PFSK-1 (cell line): ENCODE measurements around the gene EXD2.

Source experiments
- FOXP2 ChIP-seq: optimal IDR thresholded peaks from 2 replicates; pipeline ENCODE3; 2011; ENCODE audit warnings: borderline replicate concordance, control low read depth, inconsistent platforms; ENCODE audit not compliant: insufficient read depth; ENCODE audit errors: extremely low read length, extremely low read depth
- POLR2AphosphoS5 ChIP-seq: IDR thresholded peaks from 2 replicates; pipeline ENCODE4 v1.6.1; 2012; ENCODE audit warnings: low read depth, mild to moderate bottlenecking, control low read depth, low read length, moderate library complexity
- SIN3A ChIP-seq: IDR thresholded peaks from 2 replicates; pipeline ENCODE4 v1.6.1; 2012; ENCODE audit warnings: mild to moderate bottlenecking, low read length, moderate library complexity, borderline replicate concordance; ENCODE audit not compliant: insufficient read depth
- TAF1 ChIP-seq: IDR thresholded peaks from 2 replicates; pipeline ENCODE4 v1.6.1; 2012; ENCODE audit warnings: low read length, control low read depth, borderline replicate concordance; ENCODE audit not compliant: insufficient read depth
- TF ChIP-seq, protein P1 (sequence below), 2 experiments: IDR thresholded peaks; 2 replicates each; pipeline versions ENCODE4 v1.6.1 to v1.8.0; 2011 to 2012; ENCODE audit warnings: low read depth in 2 of 2, low read length in 2 of 2, control low read depth in 1 of 2, inconsistent platforms in 1 of 2, mild to moderate bottlenecking in 1 of 2, moderate library complexity in 1 of 2; ENCODE audit not compliant: insufficient read depth in 1 of 2

Gene EXD2

DNA sequence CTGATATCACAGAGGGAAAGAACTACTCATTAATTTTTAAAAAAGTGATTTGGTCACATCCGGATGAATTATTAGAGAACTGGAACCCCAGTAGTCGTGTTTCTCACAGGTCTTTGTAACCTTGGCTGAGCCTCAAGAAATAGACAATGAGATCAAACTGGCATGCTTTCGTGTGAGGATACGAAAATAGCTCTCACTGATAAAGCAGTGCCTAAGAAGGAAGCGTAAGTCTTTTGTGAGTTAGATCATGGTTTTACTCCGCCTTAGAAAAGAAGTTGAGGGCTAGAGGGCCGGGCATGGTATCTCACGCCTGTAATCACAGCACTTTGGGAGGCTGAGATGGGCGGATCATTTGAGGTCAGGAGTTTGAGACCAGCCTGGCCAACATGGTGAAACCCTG is 34.9 kb downstream of the EXD2 start:
- TF ChIP-seq FOXP2 (no peak), SIN3A (no peak), POLR2AphosphoS5 (no peak), TAF1 (no peak)
- TF ChIP-seq, protein P1, sequence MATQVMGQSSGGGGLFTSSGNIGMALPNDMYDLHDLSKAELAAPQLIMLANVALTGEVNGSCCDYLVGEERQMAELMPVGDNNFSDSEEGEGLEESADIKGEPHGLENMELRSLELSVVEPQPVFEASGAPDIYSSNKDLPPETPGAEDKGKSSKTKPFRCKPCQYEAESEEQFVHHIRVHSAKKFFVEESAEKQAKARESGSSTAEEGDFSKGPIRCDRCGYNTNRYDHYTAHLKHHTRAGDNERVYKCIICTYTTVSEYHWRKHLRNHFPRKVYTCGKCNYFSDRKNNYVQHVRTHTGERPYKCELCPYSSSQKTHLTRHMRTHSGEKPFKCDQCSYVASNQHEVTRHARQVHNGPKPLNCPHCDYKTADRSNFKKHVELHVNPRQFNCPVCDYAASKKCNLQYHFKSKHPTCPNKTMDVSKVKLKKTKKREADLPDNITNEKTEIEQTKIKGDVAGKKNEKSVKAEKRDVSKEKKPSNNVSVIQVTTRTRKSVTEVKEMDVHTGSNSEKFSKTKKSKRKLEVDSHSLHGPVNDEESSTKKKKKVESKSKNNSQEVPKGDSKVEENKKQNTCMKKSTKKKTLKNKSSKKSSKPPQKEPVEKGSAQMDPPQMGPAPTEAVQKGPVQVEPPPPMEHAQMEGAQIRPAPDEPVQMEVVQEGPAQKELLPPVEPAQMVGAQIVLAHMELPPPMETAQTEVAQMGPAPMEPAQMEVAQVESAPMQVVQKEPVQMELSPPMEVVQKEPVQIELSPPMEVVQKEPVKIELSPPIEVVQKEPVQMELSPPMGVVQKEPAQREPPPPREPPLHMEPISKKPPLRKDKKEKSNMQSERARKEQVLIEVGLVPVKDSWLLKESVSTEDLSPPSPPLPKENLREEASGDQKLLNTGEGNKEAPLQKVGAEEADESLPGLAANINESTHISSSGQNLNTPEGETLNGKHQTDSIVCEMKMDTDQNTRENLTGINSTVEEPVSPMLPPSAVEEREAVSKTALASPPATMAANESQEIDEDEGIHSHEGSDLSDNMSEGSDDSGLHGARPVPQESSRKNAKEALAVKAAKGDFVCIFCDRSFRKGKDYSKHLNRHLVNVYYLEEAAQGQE (IDR thresholded peaks at IDR 0.05; ENCODE audit: insufficient read depth in 1 of 2, low read depth in 2 of 2, low read length in 2 of 2), result no peak

GRCh38 chr14:69226736-69227135 is 35.4 kb downstream of the EXD2 start:
- TF ChIP-seq, protein P1 (IDR thresholded peaks at IDR 0.05; ENCODE audit: insufficient read depth in 1 of 2, low read depth in 2 of 2, low read length in 2 of 2), result no peak
- no peak for TF ChIP-seq SIN3A
- TF ChIP-seq TAF1, result no peak
- TF ChIP-seq FOXP2, result no peak
- TF ChIP-seq POLR2AphosphoS5, result no peak

- TF ChIP-seq SIN3A (no peak), POLR2AphosphoS5 (no peak), FOXP2 (no peak), TAF1 (no peak)
- TF ChIP-seq, protein P1 (IDR thresholded peaks at IDR 0.05; ENCODE audit: insufficient read depth in 1 of 2, low read depth in 2 of 2, low read length in 2 of 2), result no peak
Measured at GRCh38 chr14:69231486-69231885, 40.2 kb downstream of the EXD2 start.

DNA sequence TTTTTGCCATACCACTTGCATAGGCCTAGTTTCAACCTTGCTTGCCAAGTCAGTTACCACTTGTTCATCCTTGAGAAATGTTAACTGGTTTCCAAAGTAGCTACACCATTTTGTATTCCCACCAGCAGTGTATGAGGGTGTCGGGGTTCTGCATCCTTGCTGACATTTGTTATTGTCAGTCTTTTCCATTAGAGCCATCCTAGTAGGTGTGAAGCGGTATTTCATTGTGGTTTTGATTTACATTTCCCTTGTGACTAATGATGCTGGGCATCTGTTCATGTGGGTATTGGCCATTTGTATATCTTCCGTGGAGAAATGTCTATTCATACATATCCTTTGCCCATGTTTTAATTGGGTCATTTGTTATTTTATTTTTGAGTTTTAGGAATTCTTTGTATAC is 41.1 kb downstream of the EXD2 start:
- TF ChIP-seq SIN3A (no peak), POLR2AphosphoS5 (no peak), FOXP2 (no peak), TAF1 (no peak)
- TF ChIP-seq, protein P1 (IDR thresholded peaks at IDR 0.05; ENCODE audit: insufficient read depth in 1 of 2, low read depth in 2 of 2, low read length in 2 of 2), result no peak

DNA sequence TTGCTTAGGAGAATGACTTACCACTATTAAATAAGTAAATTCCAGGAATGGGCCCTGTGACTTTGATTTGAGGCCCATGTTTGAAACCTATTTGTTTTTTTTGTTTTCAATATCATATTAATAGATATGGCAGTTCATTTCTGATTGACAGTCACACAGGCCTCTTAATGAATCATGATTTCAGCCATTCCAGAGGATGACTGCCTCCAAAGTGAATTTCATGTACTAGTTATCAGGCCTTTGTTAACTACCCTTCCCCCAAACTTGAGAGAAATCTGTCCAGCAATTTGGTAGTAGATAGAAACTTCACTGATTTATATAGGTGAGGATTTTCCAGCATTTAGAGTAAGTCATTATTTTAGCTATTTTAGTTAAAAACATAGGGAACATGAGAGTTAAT is 42.8 kb downstream of the EXD2 start:
- TF ChIP-seq TAF1 (no peak), POLR2AphosphoS5 (no peak), SIN3A (no peak), FOXP2 (no peak)
- TF ChIP-seq, protein P1 (IDR thresholded peaks at IDR 0.05; ENCODE audit: insufficient read depth in 1 of 2, low read depth in 2 of 2, low read length in 2 of 2), result no peak
